NCI-H146 (cell line): ENCODE measurements around the gene GINS3.

ENCODE experiments used
- DNase-seq: peaks from one replicate; lab custom pipeline; 2025; lab: John Stamatoyannopoulos, UW

GINS3 gene

GRCh38 chr16:58392215-58393137 is at the start of gene GINS3:
Gene GINS3, plus strand, starts transcription at chr16:58392471. Its CDS starts 131 bp downstream, at chr16:58392602.
- peak; percentile 83 for DNase-seq

- no peak for DNase-seq
These were observed 48.7 kb upstream of the GINS3 start for GRCh38 chr16:58343562-58343961.

GRCh38 chr16:58345574-58346354 is 46.5 kb upstream of the GINS3 start:
- DNase-seq: no peak

- no peak for DNase-seq
These were observed 45.4 kb upstream of the GINS3 start for GRCh38 chr16:58346831-58347371.

- no peak for DNase-seq
These were observed 43.3 kb upstream of the GINS3 start for GRCh38 chr16:58348986-58349385.

- DNase-seq: no peak
These were observed 39.6 kb upstream of the GINS3 start for GRCh38 chr16:58352690-58353089.

DNA sequence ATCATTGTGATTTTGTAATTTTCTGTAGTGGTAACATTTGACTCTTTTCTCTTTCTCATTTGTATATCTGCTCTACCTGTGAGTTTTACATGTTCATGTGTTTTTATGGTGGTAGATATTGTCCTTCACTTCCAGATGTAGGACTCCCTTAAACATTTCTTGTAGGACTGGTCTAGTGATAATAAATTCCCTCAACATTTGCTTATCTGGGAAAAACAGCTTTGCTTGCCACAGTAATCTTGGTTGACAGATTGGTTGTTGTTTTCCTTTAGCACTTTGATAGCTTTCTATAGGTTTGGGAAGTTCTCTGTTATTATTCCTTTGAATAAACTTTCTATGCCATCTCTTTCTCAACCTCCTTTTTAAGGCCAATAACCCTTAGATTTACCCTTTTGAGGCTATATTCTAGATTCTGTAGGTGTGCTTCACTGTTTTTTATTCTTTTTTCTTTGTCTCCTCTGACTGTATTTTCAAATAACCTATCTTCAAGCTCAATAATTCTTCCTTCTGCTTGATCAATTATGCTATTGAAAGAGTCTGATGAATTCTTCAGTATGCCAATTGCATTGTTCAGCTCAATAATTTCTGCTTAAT is 32.1 kb upstream of the GINS3 start:
- DNase-seq: no peak

DNA sequence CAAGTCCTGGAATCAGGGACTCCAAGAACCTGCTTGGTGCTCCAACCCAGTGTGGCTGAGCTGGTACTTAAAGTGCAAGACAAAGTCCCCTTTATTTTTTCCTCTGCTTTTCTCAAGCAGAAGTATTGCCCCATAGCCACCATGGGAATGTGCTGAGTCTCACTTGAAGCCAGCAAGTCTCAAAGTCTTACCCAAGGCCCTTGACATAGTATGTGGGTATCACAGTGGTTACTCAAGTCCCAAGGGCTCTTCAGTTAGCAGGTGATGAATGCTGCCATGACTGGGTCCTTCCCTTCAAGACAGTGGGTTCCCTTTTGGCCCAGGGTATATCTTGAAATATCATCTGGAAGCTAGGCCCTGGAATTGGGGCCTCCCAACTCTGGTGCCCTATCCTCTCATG is 30.5 kb upstream of the GINS3 start:
- DNase-seq: no peak

- DNase-seq: no peak
These were observed 28.4 kb upstream of the GINS3 start for GRCh38 chr16:58363746-58364393.

- DNase-seq: no peak
These were observed 26.6 kb upstream of the GINS3 start for GRCh38 chr16:58365623-58366022.

- no peak for DNase-seq
These were observed 25.8 kb upstream of the GINS3 start for GRCh38 chr16:58366247-58367031.

DNA sequence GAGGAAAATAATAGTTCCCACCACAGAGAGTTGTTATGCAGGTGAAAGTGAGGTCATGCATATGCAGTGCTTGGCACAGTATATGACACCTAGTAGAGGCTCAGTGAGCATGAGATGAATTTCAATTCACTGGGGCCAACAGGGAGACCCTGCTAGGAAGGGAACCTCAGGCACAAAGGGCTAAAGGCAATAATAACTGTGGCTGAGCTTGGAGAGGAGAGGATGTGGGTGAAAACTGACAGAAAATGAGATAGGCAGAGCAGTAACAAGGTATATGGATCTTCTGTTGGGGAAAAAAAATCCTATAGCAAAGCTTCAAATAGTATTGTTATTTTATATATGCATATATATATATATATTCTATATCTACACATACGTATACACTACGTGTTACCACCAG is 25.0 kb upstream of the GINS3 start:
- DNase-seq: no peak

DNA sequence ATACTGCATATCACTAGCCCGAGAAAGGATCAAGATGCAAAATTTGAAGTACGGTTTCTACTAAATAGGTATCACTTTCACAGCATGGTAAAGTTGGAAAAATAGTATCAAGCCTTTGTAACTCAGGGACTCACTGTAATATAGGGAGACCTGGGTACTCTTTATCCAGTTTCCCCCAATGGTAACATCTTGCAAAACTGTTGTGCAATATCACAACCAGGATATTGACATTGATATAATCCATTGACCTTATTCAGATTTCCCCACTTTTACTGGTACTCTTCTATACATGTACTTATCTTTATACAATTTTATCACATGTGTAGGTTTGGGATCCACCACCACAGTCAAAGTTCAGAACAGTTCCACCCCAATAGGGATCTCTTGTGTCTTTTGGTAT is 20.4 kb upstream of the GINS3 start:
- DNase-seq: no peak

DNA sequence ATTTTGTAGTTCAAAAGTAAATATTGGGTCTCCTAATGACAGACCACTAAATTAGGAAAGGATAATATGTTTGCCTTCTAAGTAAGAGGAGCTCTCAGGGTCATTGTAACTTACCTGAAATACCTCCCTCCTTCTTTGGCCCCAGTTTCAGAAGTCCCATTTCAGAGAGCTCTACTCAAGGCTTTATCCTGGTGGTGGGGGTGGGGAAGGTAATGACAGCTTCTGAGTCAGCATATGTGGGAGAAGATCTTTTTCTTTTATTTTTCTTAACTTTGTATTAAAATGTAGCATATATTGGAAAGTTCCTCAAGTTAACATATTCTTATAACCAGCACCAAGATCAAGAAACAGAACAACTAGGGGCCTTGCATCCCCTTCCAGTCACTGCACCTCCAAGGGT is 16.9 kb upstream of the GINS3 start:
- DNase-seq: no peak

DNA sequence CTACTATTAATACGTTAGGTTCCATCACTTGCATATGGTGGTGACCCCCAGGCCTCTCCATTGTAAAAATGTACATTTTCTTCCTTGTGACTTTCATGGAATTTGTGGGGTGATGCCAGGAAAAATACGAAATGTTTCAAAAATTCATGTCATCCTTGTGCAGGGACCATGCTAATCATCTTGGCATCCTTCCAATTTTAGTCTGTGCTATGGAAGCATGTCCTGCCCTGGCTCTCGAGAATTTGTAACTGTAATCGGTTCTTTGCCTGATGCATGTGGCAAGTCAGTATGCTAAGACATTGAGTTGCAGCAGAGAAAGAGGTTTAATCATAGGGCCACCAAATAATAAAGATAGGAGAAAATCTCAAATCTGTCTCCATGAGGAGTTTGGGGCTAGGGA is 14.3 kb upstream of the GINS3 start:
- DNase-seq: no peak

DNA sequence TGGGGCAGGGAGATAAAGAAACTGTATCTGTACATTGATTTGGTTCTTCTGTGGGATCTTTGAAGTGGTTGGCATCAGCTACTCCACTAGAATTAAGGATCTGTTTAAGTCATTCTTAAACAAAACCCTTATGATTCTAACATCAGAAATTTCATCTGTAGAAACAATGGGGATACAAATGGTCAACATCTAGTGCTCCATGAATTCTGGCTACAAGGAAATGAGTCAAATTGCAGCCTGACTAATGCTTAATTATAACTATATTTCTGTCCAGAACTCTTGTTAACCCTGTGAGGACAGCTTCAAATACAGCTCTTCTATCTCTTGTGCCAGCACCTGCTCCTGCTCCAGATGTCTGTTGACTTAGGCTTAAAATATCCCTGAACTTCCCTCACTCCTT is 13.9 kb upstream of the GINS3 start:
- DNase-seq: no peak

DNA sequence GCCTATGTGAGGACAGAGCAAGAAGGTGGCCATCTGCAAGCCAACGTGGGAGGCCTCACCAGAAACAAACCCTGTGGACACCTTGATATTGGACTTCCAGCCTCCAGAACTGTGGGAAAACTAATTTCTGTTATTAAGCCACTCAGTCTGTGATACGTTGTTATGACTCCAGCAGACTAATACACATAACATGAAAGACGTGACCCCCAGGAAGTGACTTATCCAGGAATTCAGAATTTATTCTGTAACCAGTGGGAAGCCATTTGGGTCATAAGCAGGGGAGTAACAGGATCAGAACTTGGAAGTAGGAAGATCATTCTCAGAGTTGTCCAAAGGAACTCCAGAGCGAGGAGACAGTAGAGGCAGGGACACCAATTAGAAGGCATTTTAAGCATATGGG is 12.5 kb upstream of the GINS3 start:
- no peak for DNase-seq

- DNase-seq: no peak
These were observed 10.6 kb upstream of the GINS3 start for GRCh38 chr16:58381661-58382060.

GRCh38 chr16:58384437-58385055 is 7.7 kb upstream of the GINS3 start:
- DNase-seq: peak; percentile 37

- no peak for DNase-seq
These were observed 7.0 kb upstream of the GINS3 start for GRCh38 chr16:58385218-58385773.
